Loucy (cell line): ENCODE results near the gene SHISAL1.

Source experiments
- H2AFZ ChIP-seq: fragments of 200-600 bp; sonication (generic); 2 replicates; pipeline ENCODE4 v1.6.0; 2016; ENCODE audit warnings: antibody characterized with exemption, mild to moderate bottlenecking, low read length, moderate library complexity
- H3F3A ChIP-seq: fragments of 200-600 bp; 2 replicates; pipeline ENCODE4 v1.6.0; 2016; ENCODE audit warnings: antibody characterized with exemption, low read depth, mild to moderate bottlenecking
- H3K27me3 ChIP-seq: fragments of 200-600 bp; sonication (generic); 2 replicates; pipeline ENCODE4 v1.6.1; 2014; ENCODE audit warnings: low read length, mild to moderate bottlenecking; ENCODE audit not compliant: insufficient read depth, poor library complexity, severe bottlenecking
- H3K36me3 ChIP-seq: fragments of 200-600 bp; sonication (generic); 2 replicates; pipeline ENCODE4 v1.6.1; 2016; ENCODE audit warnings: low read length; ENCODE audit not compliant: insufficient read depth
- H3K4me1 ChIP-seq: fragments of 200-600 bp; sonication (generic); 2 replicates; pipeline ENCODE4 v1.5.1; 2014; ENCODE audit warnings: low read length, mild to moderate bottlenecking; ENCODE audit not compliant: insufficient read depth, poor library complexity, severe bottlenecking
- H3K4me2 ChIP-seq: fragments of 200-600 bp; sonication (generic); 2 replicates; pipeline ENCODE4 v1.6.0; 2014; ENCODE audit warnings: antibody characterized with exemption, low read length, low read depth, mild to moderate bottlenecking; ENCODE audit not compliant: poor library complexity, severe bottlenecking
- H3K4me3 ChIP-seq: fragments of 200-600 bp; sonication (generic); 2 replicates; pipeline ENCODE4 v1.5.1; 2014; ENCODE audit warnings: low read length, mild to moderate bottlenecking, mixed read lengths; ENCODE audit not compliant: poor library complexity, severe bottlenecking
- H3K79me2 ChIP-seq: fragments of 200-600 bp; sonication (generic); 2 replicates; pipeline ENCODE4 v1.6.1; 2014; ENCODE audit warnings: low read length; ENCODE audit not compliant: insufficient read depth
- H3K9ac ChIP-seq: fragments of 200-600 bp; sonication (generic); 2 replicates; pipeline ENCODE4 v1.6.0; 2014; ENCODE audit warnings: mild to moderate bottlenecking, low read depth, low read length, moderate library complexity; ENCODE audit not compliant: poor library complexity, severe bottlenecking
- H3K9me2 ChIP-seq: fragments of 200-600 bp; sonication (generic); replicated peaks from 2 replicates; pipeline ENCODE4 v1.6.1; 2016; ENCODE audit warnings: low read depth, low read length, mixed read lengths
- H3K9me3 ChIP-seq: fragments of 200-600 bp; sonication (generic); 2 replicates; pipeline ENCODE4 v1.6.1; 2014; ENCODE audit warnings: mild to moderate bottlenecking, antibody characterized with exemption, low read length, low read depth; ENCODE audit not compliant: insufficient read depth
- H4K20me1 ChIP-seq: fragments of 200-600 bp; sonication (generic); 2 replicates; pipeline ENCODE4 v1.6.0; 2014; ENCODE audit warnings: antibody characterized with exemption, low read length, mild to moderate bottlenecking; ENCODE audit not compliant: insufficient read depth, poor library complexity, severe bottlenecking
- EZH2phosphoT487 ChIP-seq: fragments of 200-600 bp; IDR thresholded peaks from 2 replicates; pipeline ENCODE4 v1.6.1; 2018; ENCODE audit warnings: antibody characterized with exemption, mild to moderate bottlenecking, moderate library complexity, borderline replicate concordance
- TF ChIP-seq, protein P1 (sequence below): fragments of 200-600 bp; sonication (generic); conservative IDR thresholded peaks from 2 replicates; pipeline ENCODE4 v1.5.1; 2014; ENCODE audit warnings: mild to moderate bottlenecking, antibody characterized with exemption, low read length

Gene SHISAL1

DNA sequence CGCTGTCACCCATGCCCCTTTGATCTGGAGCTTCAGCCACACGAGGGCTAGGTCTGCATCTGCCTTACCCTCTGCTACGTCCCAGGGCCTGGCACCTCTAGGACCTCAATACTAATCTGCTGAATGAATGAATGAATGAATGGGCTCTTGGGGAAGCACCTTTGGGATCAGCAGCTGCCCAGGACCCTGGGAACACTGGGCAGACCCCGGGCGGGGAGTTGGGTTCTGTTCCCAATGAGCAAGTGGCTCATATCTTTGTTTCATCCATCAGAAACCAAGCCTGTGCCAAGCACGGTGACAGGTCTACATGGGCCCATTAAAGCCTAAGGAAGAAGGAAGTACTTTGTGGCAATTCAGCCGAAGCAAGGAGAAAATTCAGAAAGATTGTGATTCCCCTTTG lies 41.5 kb upstream of the SHISAL1 start:
- TF ChIP-seq, protein P1, sequence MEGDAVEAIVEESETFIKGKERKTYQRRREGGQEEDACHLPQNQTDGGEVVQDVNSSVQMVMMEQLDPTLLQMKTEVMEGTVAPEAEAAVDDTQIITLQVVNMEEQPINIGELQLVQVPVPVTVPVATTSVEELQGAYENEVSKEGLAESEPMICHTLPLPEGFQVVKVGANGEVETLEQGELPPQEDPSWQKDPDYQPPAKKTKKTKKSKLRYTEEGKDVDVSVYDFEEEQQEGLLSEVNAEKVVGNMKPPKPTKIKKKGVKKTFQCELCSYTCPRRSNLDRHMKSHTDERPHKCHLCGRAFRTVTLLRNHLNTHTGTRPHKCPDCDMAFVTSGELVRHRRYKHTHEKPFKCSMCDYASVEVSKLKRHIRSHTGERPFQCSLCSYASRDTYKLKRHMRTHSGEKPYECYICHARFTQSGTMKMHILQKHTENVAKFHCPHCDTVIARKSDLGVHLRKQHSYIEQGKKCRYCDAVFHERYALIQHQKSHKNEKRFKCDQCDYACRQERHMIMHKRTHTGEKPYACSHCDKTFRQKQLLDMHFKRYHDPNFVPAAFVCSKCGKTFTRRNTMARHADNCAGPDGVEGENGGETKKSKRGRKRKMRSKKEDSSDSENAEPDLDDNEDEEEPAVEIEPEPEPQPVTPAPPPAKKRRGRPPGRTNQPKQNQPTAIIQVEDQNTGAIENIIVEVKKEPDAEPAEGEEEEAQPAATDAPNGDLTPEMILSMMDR: no peak
- TF ChIP-seq EZH2phosphoT487: no peak
- no peaks in the 10 kb centered on the region for H3K27me3 ChIP-seq

DNA sequence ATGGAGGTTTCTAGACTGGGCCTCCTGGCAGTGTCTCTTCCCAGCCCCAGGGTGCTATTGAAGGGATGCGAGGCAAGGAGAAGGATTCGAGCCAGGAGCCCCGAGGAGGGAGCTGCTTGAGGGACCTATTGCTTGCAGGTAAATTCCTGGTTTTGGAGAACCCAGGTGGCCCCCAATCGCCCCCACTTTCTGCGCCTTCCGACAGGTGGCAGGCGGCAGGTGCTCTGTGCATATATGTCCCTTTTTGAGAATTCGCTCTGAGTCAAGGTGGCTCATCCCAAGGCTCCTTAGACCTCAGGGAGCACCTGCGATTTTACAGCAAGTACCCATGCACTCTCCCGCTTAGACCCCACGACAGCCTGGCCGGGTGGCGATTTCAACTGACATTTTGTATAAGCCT lies 40.3 kb upstream of the SHISAL1 start:
- no peaks in the 10 kb centered on the region for H3K9me3 ChIP-seq
- no peaks in the 10 kb centered on the region for H3F3A ChIP-seq
- no peak overlapping the region for H2AFZ ChIP-seq
- H3K27me3 ChIP-seq: no peaks in the 10 kb centered on the region
- H3K4me2 ChIP-seq: no peak overlapping the region
- H4K20me1 ChIP-seq: no peaks in the 10 kb centered on the region
- H3K79me2 ChIP-seq: no peaks in the 10 kb centered on the region
- TF ChIP-seq, protein P1: no peak
- H3K9me2 ChIP-seq: no peaks in the 10 kb centered on the region
- no peak overlapping the region for H3K4me3 ChIP-seq
- H3K9ac ChIP-seq: no peak overlapping the region
- no peaks in the 10 kb centered on the region for H3K36me3 ChIP-seq
- H3K4me1 ChIP-seq: peaks cover 10% of the 10 kb centered on the region

More for the DNA sequence above, 41.5 kb upstream of the SHISAL1 start:
- Histone ChIP-seq H4K20me1 (no peaks in the 10 kb centered on the region), H3K36me3 (no peaks in the 10 kb centered on the region), H3K9ac (no peak overlapping the region), H3K4me1 (peaks cover 10% of the 10 kb centered on the region), H3F3A (no peaks in the 10 kb centered on the region), H3K79me2 (no peaks in the 10 kb centered on the region), H3K4me2 (no peak overlapping the region), H3K9me2 (no peaks in the 10 kb centered on the region), H3K9me3 (no peaks in the 10 kb centered on the region), H3K4me3 (no peak overlapping the region), H2AFZ (no peak overlapping the region; the same call in 1 of the 2 replicates)

DNA sequence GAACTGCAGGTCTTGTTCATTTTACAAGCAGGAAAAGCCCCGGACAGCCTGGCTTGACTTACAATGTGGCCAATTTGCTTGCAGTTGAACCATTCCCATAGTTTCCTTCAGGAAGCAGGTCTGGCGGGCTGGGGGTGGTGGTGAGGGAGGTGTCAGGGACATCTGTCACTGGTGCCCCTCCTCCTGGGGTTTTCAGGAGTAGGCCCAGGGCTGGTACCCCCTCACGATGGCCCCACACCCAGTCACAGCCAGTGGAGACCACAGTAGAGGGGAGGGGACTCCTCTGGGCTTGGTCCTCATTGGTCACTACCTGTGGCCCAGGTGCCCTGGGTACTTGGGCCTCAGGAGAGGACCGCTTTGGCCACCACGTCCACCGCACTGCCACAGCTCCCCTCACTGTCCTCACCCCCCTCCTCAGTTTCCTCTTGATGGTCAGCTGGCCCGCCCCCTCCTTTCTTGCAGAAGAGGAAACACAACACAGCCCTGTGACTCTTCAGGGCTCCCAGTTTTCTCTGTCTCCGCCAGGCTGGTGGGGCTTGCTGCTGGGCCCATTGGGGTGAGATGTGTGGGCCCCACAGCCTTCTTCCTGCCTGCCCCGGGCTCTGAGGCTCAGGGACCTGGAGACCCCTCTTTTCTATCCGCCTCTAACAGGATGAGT lies 39.8 kb upstream of the SHISAL1 start:
- Histone ChIP-seq H3K27me3 (no peaks in the 10 kb centered on the region), H2AFZ (no peak overlapping the region), H3F3A (no peaks in the 10 kb centered on the region), H3K4me3 (no peak overlapping the region), H3K79me2 (no peaks in the 10 kb centered on the region), H3K9ac (no peak overlapping the region), H3K9me2 (no peaks in the 10 kb centered on the region), H4K20me1 (no peaks in the 10 kb centered on the region), H3K36me3 (no peaks in the 10 kb centered on the region), H3K4me2 (no peak overlapping the region), H3K9me3 (no peaks in the 10 kb centered on the region), H3K4me1 (peaks cover 9% of the 10 kb centered on the region)
- TF ChIP-seq, protein P1: no peak
- TF ChIP-seq EZH2phosphoT487: no peak
